B cell (primary cell): ENCODE measurements around the gene PLPP4. TPM values are rescaled to one million over a fixed set of nuclear protein-coding genes. Genes with fewer than 3 reads are reported as not detected.

Experiments used
- ATAC-seq: fragments of 200-7000 bp; cut with Tn5 transposase; one replicate; pipeline ENCODE4 v1.10.0; 2021; ENCODE audit warnings: low read depth, mild to moderate bottlenecking, moderate number of reproducible peaks, moderate library complexity
- CTCF ChIA-PET: fragments of 350-600 bp; sonication (Branson Sonifier 250); formaldehyde crosslinking; loops from one replicate; lab custom pipeline; 2021; ENCODE audit warnings: antibody characterized with exemption, inconsistent platforms; lab: Charles Lee
- POLR2A ChIA-PET: fragments of 350-600 bp; sonication (Branson Sonifier 250); formaldehyde crosslinking; loops from one replicate; lab custom pipeline; 2021; ENCODE audit warnings: antibody characterized with exemption; lab: Charles Lee
- DNase-seq: peaks from one replicate; pipeline ENCODE4 v3.0.0; 2013
- H2AFZ ChIP-seq: 2 replicates; pipeline ENCODE4 v1.6.1; 2012; ENCODE audit warnings: mild to moderate bottlenecking, low read depth, low read length; ENCODE audit not compliant: insufficient read depth, poor library complexity, severe bottlenecking
- H3K27ac ChIP-seq, 2 donors: 1 replicate in 1 of 2; 2 replicates in 1 of 2; pipeline ENCODE4 v1.5.1; 2012 to 2013; ENCODE audit warnings: low read length in 2 of 2, mild to moderate bottlenecking in 2 of 2, moderate library complexity in 1 of 2
- H3K27me3 ChIP-seq, 4 experiments: fragments of 200-600 bp in 1 of 4; sonication (generic) in 1 of 4; replicated peaks in 1 of 4; 1 replicate in 2 of 4; 2 replicates in 2 of 4; pipeline versions ENCODE4 v1.6.1 to v1.7.0; 2013 to 2016; ENCODE audit warnings: low read length in 3 of 4, mild to moderate bottlenecking in 2 of 4, mixed read lengths in 1 of 4, moderate library complexity in 1 of 4; ENCODE audit not compliant: insufficient read depth in 4 of 4, control insufficient read depth in 3 of 4; ENCODE audit errors: control extremely low read depth in 1 of 4
- H3K36me3 ChIP-seq, 2 experiments: replicated peaks in 1 of 2; 1 replicate in 1 of 2; 2 replicates in 1 of 2; pipeline versions ENCODE4 v1.6.1 to v1.7.1; 2013; ENCODE audit warnings: low read length in 1 of 2; ENCODE audit not compliant: insufficient read depth in 2 of 2, control insufficient read depth in 1 of 2; ENCODE audit errors: control extremely low read depth in 1 of 2, extremely low read depth in 1 of 2
- H3K4me1 ChIP-seq, 2 donors: fragments of 200-600 bp in 1 of 2; sonication (generic) in 1 of 2; 1 replicate in 1 of 2; 2 replicates in 1 of 2; pipeline versions ENCODE4 v1.5.1 to v1.6.1; 2013 to 2017; ENCODE audit warnings: low read length in 2 of 2; ENCODE audit not compliant: control insufficient read depth in 2 of 2, insufficient read depth in 2 of 2
- H3K4me2 ChIP-seq: replicated peaks from 2 replicates; pipeline ENCODE3; 2012; ENCODE audit warnings: mild to moderate bottlenecking, low read depth, low read length; ENCODE audit not compliant: poor library complexity, severe bottlenecking
- H3K4me3 ChIP-seq, 5 experiments: fragments of 200-600 bp in 1 of 5; sonication (generic) in 1 of 5; 1 replicate in 3 of 5; 2 replicates in 2 of 5; pipeline versions ENCODE4 v1.5.1 to v1.7.0; 2011 to 2016; ENCODE audit warnings: low read length in 4 of 5, mild to moderate bottlenecking in 4 of 5, low read depth in 2 of 5, control low read depth in 1 of 5, moderate library complexity in 1 of 5; ENCODE audit not compliant: insufficient read depth in 1 of 5; ENCODE audit errors: control extremely low read depth in 1 of 5, extremely low read depth in 1 of 5
- H3K79me2 ChIP-seq: fragments of 200-600 bp; sonication (generic); one replicate; pipeline ENCODE4 v1.6.0; 2016; ENCODE audit warnings: low read length; ENCODE audit not compliant: control insufficient read depth, insufficient read depth
- H3K9ac ChIP-seq: fragments of 200-600 bp; sonication (generic); 2 replicates; pipeline ENCODE4 v1.6.1; 2017; ENCODE audit warnings: mild to moderate bottlenecking, low read length, moderate library complexity
- H3K9me3 ChIP-seq, 3 donors: one replicate each; pipeline versions ENCODE4 v1.6.1 to v1.7.1; 2013; ENCODE audit warnings: low read length in 2 of 3; ENCODE audit not compliant: control insufficient read depth in 2 of 3, insufficient read depth in 1 of 3; ENCODE audit errors: control extremely low read depth in 1 of 3
- H4K20me1 ChIP-seq: 2 replicates; pipeline ENCODE4 v1.6.0; 2012; ENCODE audit warnings: mild to moderate bottlenecking, low read length; ENCODE audit not compliant: insufficient read depth, control insufficient read depth, poor library complexity, severe bottlenecking
- H3K27ac Mint-ChIP-seq: one replicate; pipeline ENCODE4 v1.8.0; 2021; ENCODE audit warnings: mixed read lengths
- H3K27me3 Mint-ChIP-seq: one replicate; pipeline ENCODE4 v1.8.0; 2021; ENCODE audit warnings: mixed read lengths
- H3K4me1 Mint-ChIP-seq: one replicate; pipeline ENCODE4 v1.8.0; 2021; ENCODE audit warnings: mixed read lengths
- H3K4me3 Mint-ChIP-seq: one replicate; pipeline ENCODE4 v1.8.0; 2021; ENCODE audit warnings: mixed read lengths
- H3K9me3 Mint-ChIP-seq: one replicate; pipeline ENCODE4 v1.8.0; 2022; ENCODE audit warnings: mixed read lengths; ENCODE audit not compliant: insufficient read depth
- EZH2 ChIP-seq: IDR thresholded peaks from 2 replicates; pipeline ENCODE4 v1.6.1; 2012; ENCODE audit warnings: borderline replicate concordance, low read depth, mild to moderate bottlenecking, moderate library complexity, low read length; ENCODE audit not compliant: insufficient read depth, poor library complexity, severe bottlenecking
- WGBS: methylation state at CpG from one replicate; pipeline ENCODE4 v1.1.5; 2013; ENCODE audit warnings: missing lambda C conversion rate; ENCODE audit not compliant: insufficient coverage; 5-methylcytosine and 5-hydroxymethylcytosine counted together
- intact Hi-C: fragments of 100-400 bp; cut with micrococcal nuclease; formaldehyde crosslinking; loops from one replicate; pipeline ENCODE4 v1.10.0; 2022
- polyA plus RNA-seq: library from polyadenylated mRNA; depleted of rRNA; stranded (reverse); fragments of >200 nt; gene quantifications from 2 replicates; pipeline ENCODE4 v1.2.3, GENCODE V29; 2012
- total RNA-seq, 2 donors: library from RNA; stranded (reverse); fragments of 120-200 nt in 1 of 2; gene quantifications; 1 replicate in 1 of 2; 2 replicates in 1 of 2; pipeline versions ENCODE4 v1.2.3 to v1.2.4, GENCODE V29; 2013 to 2022
- TF ChIP-seq, protein P1 (sequence below): fragments of 200-600 bp; IDR thresholded peaks from one replicate; pipeline ENCODE4 v1.8.0; 2022; ENCODE audit warnings: antibody characterized with exemption, mild to moderate bottlenecking

The PLPP4 gene
- total and polyA plus RNA-seq, 2 donors (not counting 1 experiment from before 2014, with no cell fraction given), result not detected

DNA sequence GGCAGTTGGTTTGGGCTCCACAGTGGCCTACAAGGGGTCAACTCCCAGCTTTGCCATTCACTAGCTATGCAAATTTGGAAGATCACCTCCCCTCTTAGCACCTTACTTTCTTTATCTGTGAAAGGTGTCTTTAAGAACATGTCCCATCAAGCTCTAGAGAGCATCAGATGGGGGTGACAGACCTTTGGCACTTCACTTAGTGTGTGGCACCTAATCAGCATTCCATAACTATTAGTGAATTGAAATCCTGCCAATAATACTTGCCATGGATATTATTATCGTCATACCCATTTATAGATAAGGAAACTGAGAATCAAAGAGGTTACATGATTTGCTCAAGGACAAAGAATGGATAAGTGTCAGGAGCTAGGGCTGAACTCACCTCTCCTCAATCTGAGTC, 51.9 kb downstream of the PLPP4 start:
- H3K4me1 ChIP-seq, result no peaks in the 10 kb centered on the region
- peaks cover 0 to 7% (median 0%) of the 10 kb centered on the region in 3 donors for H3K9me3 ChIP-seq
- no peak overlapping the region for H3K27ac ChIP-seq
- DNase-seq (no peak), ATAC-seq (no peak)
- ChIA-PET POLR2A (no interaction called here), CTCF (no interaction called here)
- WGBS, result no CpG with 5 or more reads among the region's 1 CpG
- no peak overlapping the region for H2AFZ ChIP-seq
- Mint-ChIP-seq H3K9me3 (no peaks in the 10 kb centered on the region), H3K27me3 (no peaks in the 10 kb centered on the region), H3K4me1 (no peaks in the 10 kb centered on the region), H3K27ac (no peak overlapping the region), H3K4me3 (no peak overlapping the region)
- no peaks in the 10 kb centered on the region for H3K27me3 ChIP-seq
- H3K4me3 ChIP-seq, result no peak overlapping the region
- no peak overlapping the region for H3K9ac ChIP-seq
- no peaks in the 10 kb centered on the region for H3K79me2 ChIP-seq
- no peak overlapping the region for H3K4me2 ChIP-seq
- H3K36me3 ChIP-seq, result no peaks in the 10 kb centered on the region
- TF ChIP-seq, protein P1, sequence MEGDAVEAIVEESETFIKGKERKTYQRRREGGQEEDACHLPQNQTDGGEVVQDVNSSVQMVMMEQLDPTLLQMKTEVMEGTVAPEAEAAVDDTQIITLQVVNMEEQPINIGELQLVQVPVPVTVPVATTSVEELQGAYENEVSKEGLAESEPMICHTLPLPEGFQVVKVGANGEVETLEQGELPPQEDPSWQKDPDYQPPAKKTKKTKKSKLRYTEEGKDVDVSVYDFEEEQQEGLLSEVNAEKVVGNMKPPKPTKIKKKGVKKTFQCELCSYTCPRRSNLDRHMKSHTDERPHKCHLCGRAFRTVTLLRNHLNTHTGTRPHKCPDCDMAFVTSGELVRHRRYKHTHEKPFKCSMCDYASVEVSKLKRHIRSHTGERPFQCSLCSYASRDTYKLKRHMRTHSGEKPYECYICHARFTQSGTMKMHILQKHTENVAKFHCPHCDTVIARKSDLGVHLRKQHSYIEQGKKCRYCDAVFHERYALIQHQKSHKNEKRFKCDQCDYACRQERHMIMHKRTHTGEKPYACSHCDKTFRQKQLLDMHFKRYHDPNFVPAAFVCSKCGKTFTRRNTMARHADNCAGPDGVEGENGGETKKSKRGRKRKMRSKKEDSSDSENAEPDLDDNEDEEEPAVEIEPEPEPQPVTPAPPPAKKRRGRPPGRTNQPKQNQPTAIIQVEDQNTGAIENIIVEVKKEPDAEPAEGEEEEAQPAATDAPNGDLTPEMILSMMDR, result no peak
- no peak for TF ChIP-seq EZH2
- intact Hi-C loops, result no loop called here
- H4K20me1 ChIP-seq, result no peaks in the 10 kb centered on the region

DNA sequence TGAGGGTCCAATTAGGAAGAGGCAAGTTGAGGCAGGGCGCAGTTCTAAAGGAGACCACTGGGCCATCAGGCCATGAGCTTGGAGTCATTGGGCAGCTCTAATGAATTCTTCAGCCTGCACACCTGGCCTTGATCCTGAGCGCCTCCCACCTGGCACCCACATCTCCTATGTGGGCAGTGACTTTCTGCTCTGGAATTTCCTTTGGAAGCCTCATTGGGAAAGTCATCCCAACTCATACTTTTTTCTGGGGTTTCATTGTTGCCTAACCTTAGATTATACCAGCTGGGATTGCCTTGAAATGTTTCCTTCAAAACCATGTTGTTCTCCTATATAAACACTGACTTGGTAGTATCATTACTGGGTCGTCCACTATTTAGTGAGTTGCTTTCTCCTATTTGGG, 54.1 kb downstream of the PLPP4 start:
- no peak for DNase-seq
- H3K27me3 Mint-ChIP-seq, result peaks cover 3% of the 10 kb centered on the region
- ATAC-seq, result no peak
- 100% methylated on average over 2 of the region's 3 CpGs for WGBS
- no peak overlapping the region for H2AFZ ChIP-seq
- intact Hi-C loops, result no loop called here
- TF ChIP-seq, protein P1, result no peak
- TF ChIP-seq EZH2, result no peak
- no peak overlapping the region for H3K27ac ChIP-seq
- no peak overlapping the region for H3K9ac ChIP-seq
- H3K4me3 Mint-ChIP-seq, result no peak overlapping the region
- no peaks in the 10 kb centered on the region for H3K4me1 ChIP-seq
- peaks cover 0 to 11% (median 0%) of the 10 kb centered on the region in 3 donors for H3K9me3 ChIP-seq
- no peaks in the 10 kb centered on the region for H3K9me3 Mint-ChIP-seq
- H3K27ac Mint-ChIP-seq, result no peak overlapping the region
- H3K79me2 ChIP-seq, result no peaks in the 10 kb centered on the region
- CTCF ChIA-PET, result no interaction called here
- no peak overlapping the region for H3K4me3 ChIP-seq
- H4K20me1 ChIP-seq, result no peaks in the 10 kb centered on the region
- POLR2A ChIA-PET, result no interaction called here
- H3K27me3 ChIP-seq, result no peaks in the 10 kb centered on the region
- H3K36me3 ChIP-seq, result no peaks in the 10 kb centered on the region
- no peak overlapping the region for H3K4me2 ChIP-seq
- H3K4me1 Mint-ChIP-seq, result no peaks in the 10 kb centered on the region
